H1 (cell line): ENCODE measurements around the gene INPP4B. TPM values are rescaled to one million over a fixed set of nuclear protein-coding genes. Genes with fewer than 3 reads are reported as not detected.

Experiments
- CTCF ChIA-PET: fragments of 300-600 bp; sonication (Branson Sonifier 250); formaldehyde crosslinking; loops from one replicate; lab custom pipeline; 2021; ENCODE audit not compliant: partially characterized antibody; lab: Charles Lee
- POLR2A ChIA-PET: fragments of 300-600 bp; sonication (Branson Sonifier 250); formaldehyde crosslinking; loops from one replicate; lab custom pipeline; 2021; ENCODE audit warnings: inconsistent platforms; ENCODE audit not compliant: partially characterized antibody; lab: Charles Lee
- DNase-seq, 2 experiments: peaks; one replicate each; pipeline versions ENCODE4 v3.0.0 to v3.0.0-alpha.2; 2010 to 2022; ENCODE audit warnings: low spot score in 2 of 2, low read depth in 1 of 2, mixed read lengths in 1 of 2
- FAIRE-seq: peaks from 2 replicates; lab custom pipeline; 2011; peaks lifted over from hg19 to GRCh38; lab: Jason Lieb, UNC
- H2AFZ ChIP-seq: 2 replicates; pipeline ENCODE4 v1.8.1; 2012; ENCODE audit warnings: low read length, inconsistent platforms
- H2AK5ac ChIP-seq: 2 replicates; pipeline ENCODE4 v1.6.1; 2013; ENCODE audit warnings: low read depth, low read length
- H2BK120ac ChIP-seq: replicated peaks from 2 replicates; pipeline ENCODE3; 2013; ENCODE audit warnings: low read depth, low read length, inconsistent platforms
- H2BK12ac ChIP-seq: 2 replicates; pipeline ENCODE4 v1.6.1; 2013; ENCODE audit warnings: low read depth, low read length
- H2BK15ac ChIP-seq: 2 replicates; pipeline ENCODE4 v1.6.1; 2013; ENCODE audit warnings: low read length
- H2BK20ac ChIP-seq: 2 replicates; pipeline ENCODE4 v1.6.1; 2013; ENCODE audit warnings: low read length
- H2BK5ac ChIP-seq: 2 replicates; pipeline ENCODE4 v1.6.1; 2013; ENCODE audit warnings: low read depth, low read length
- H3K14ac ChIP-seq: 2 replicates; pipeline ENCODE4 v1.6.1; 2013; ENCODE audit warnings: inconsistent platforms; ENCODE audit not compliant: insufficient read length
- H3K18ac ChIP-seq: 2 replicates; pipeline ENCODE4 v1.6.1; 2013; ENCODE audit warnings: low read length; ENCODE audit errors: extremely low read depth
- H3K23ac ChIP-seq: 2 replicates; pipeline ENCODE4 v1.6.1; 2013; ENCODE audit warnings: inconsistent platforms; ENCODE audit not compliant: insufficient read length
- H3K23me2 ChIP-seq: 2 replicates; pipeline ENCODE4 v1.6.1; 2013; ENCODE audit warnings: low read depth, low read length
- H3K27ac ChIP-seq: 2 replicates; pipeline ENCODE4 v1.6.1; 2011; ENCODE audit warnings: low read depth, low read length, inconsistent platforms
- H3K27me3 ChIP-seq, 4 experiments: replicated peaks in 1 of 4; 1 replicate in 1 of 4; 2 replicates in 3 of 4; pipeline versions ENCODE4 v1.6.1 to v1.8.1; 2011 to 2013; ENCODE audit warnings: low read length in 3 of 4, mild to moderate bottlenecking in 3 of 4, inconsistent platforms in 2 of 4, mixed read lengths in 2 of 4, moderate library complexity in 1 of 4; ENCODE audit not compliant: control insufficient read depth in 3 of 4, insufficient read depth in 3 of 4; ENCODE audit errors: extremely low read depth in 1 of 4
- H3K36me3 ChIP-seq, 4 experiments: 2 replicates each; pipeline versions ENCODE4 v1.6.1 to v1.8.1; 2011 to 2013; ENCODE audit warnings: mild to moderate bottlenecking in 4 of 4, low read length in 3 of 4, moderate library complexity in 2 of 4, control low read depth in 1 of 4, inconsistent platforms in 1 of 4; ENCODE audit not compliant: insufficient read depth in 4 of 4, control insufficient read depth in 2 of 4
- H3K4ac ChIP-seq: replicated peaks from 2 replicates; pipeline ENCODE3; 2013; ENCODE audit warnings: low read length, low read depth, mixed read lengths, inconsistent platforms; ENCODE audit not compliant: insufficient read length
- H3K4me1 ChIP-seq, 4 experiments: replicated peaks in 1 of 4; 1 replicate in 1 of 4; 2 replicates in 3 of 4; pipeline versions ENCODE4 v1.6.1 to v1.8.1; 2011 to 2013; ENCODE audit warnings: low read length in 3 of 4, inconsistent platforms in 2 of 4, mixed read lengths in 1 of 4; ENCODE audit not compliant: insufficient read depth in 4 of 4, control insufficient read depth in 3 of 4
- H3K4me2 ChIP-seq, 2 experiments: 2 replicates each; pipeline versions ENCODE4 v1.6.1 to v1.8.1; 2011 to 2013; ENCODE audit warnings: low read depth in 2 of 2, low read length in 2 of 2, control low read depth in 1 of 2, inconsistent platforms in 1 of 2, mild to moderate bottlenecking in 1 of 2; ENCODE audit not compliant: insufficient read depth in 1 of 2
- H3K4me3 ChIP-seq, 4 experiments: fragments of 200-600, 300-600 bp in 1 of 4; sonication (generic), shearing (Covaris generic), sonication (Bioruptor Twin) in 1 of 4; 2 replicates each; pipeline versions ENCODE4 v1.5.1 to v1.8.1; 2011 to 2016; ENCODE audit warnings: low read length in 4 of 4, low read depth in 3 of 4, control low read depth in 2 of 4, inconsistent platforms in 2 of 4, mild to moderate bottlenecking in 2 of 4, mixed read lengths in 1 of 4, moderate library complexity in 1 of 4; ENCODE audit not compliant: insufficient read depth in 2 of 4; ENCODE audit errors: extremely low read depth in 1 of 4
- H3K56ac ChIP-seq: replicated peaks from 2 replicates; pipeline ENCODE3; 2013; ENCODE audit warnings: low read depth, mild to moderate bottlenecking, mixed read lengths, low read length, inconsistent platforms; ENCODE audit not compliant: insufficient read length
- H3K79me1 ChIP-seq: 2 replicates; pipeline ENCODE4 v1.6.1; 2013; ENCODE audit warnings: low read depth, low read length, control low read depth
- H3K79me2 ChIP-seq, 2 experiments: 2 replicates each; pipeline versions ENCODE4 v1.6.1 to v1.8.1; 2012 to 2013; ENCODE audit warnings: low read length in 2 of 2, mild to moderate bottlenecking in 2 of 2, inconsistent platforms in 1 of 2; ENCODE audit not compliant: insufficient read depth in 2 of 2, control insufficient read depth in 1 of 2
- H3K9ac ChIP-seq, 4 experiments: replicated peaks in 1 of 4; 1 replicate in 1 of 4; 2 replicates in 3 of 4; pipeline versions ENCODE4 v1.6.1 to v1.8.1; 2011 to 2013; ENCODE audit warnings: low read depth in 3 of 4, low read length in 3 of 4, control low read depth in 2 of 4, mild to moderate bottlenecking in 2 of 4, moderate library complexity in 2 of 4, inconsistent platforms in 1 of 4; ENCODE audit errors: extremely low read depth in 1 of 4
- H3K9me3 ChIP-seq, 2 experiments: 2 replicates each; pipeline versions ENCODE4 v1.6.1 to v1.8.1; 2012 to 2013; ENCODE audit warnings: mild to moderate bottlenecking in 2 of 2, moderate library complexity in 2 of 2, control low read depth in 1 of 2, inconsistent platforms in 1 of 2, low read depth in 1 of 2, low read length in 1 of 2, mixed read lengths in 1 of 2; ENCODE audit not compliant: insufficient read depth in 2 of 2
- H4K20me1 ChIP-seq, 2 experiments: replicated peaks in 1 of 2; 2 replicates each; pipeline versions ENCODE3 to v1.8.1; 2011 to 2013; ENCODE audit warnings: inconsistent platforms in 2 of 2, low read length in 2 of 2, mild to moderate bottlenecking in 1 of 2; ENCODE audit not compliant: insufficient read depth in 2 of 2, control insufficient read depth in 1 of 2
- H4K5ac ChIP-seq: 2 replicates; pipeline ENCODE4 v1.6.1; 2013; ENCODE audit warnings: low read length, low read depth, mixed read lengths, inconsistent platforms; ENCODE audit not compliant: insufficient read length
- H4K8ac ChIP-seq: 2 replicates; pipeline ENCODE4 v1.8.0; 2013; ENCODE audit warnings: mild to moderate bottlenecking, moderate library complexity, low read length, inconsistent platforms; ENCODE audit not compliant: insufficient read depth; ENCODE audit errors: extremely low read depth
- H4K91ac ChIP-seq: replicated peaks from 2 replicates; pipeline ENCODE3; 2013; ENCODE audit warnings: low read length, mixed read lengths, inconsistent platforms; ENCODE audit not compliant: insufficient read length
- EZH2 ChIP-seq: fragments of 200-600 bp; sonication (generic); IDR thresholded peaks from 2 replicates; pipeline ENCODE4 v1.7.1; 2012; ENCODE audit warnings: low read depth, mild to moderate bottlenecking, moderate library complexity, low read length, inconsistent platforms; ENCODE audit not compliant: severe bottlenecking
- polyA plus RNA-seq, 7 experiments: library from polyadenylated mRNA; depleted of rRNA in 3 of 7; stranded (reverse) in 5 of 7; unstranded in 2 of 7; fragments of >200 nt in 5 of 7; fragments of 200-250 nt in 2 of 7; gene quantifications; 1 replicate in 5 of 7; 2 replicates in 1 of 7; 4 replicates in 1 of 7; pipeline versions ENCODE4 v1.2.1 to v1.2.3, GENCODE V29; 2011 to 2013; ENCODE audit warnings: missing spikeins in 2 of 7, mixed read lengths in 2 of 7
- total RNA-seq: library from RNA; stranded (reverse); fragmentation: NEBNext Ultra II Directional; extraction: Animal tissue kit (Norgen Biotek cat#: 25700); gene quantifications from 2 replicates; pipeline ENCODE4 v1.2.1, GENCODE V29; 2021

The INPP4B gene
- total and polyA plus RNA-seq, 2 of the 8 experiments (the other 6 are each of a cell fraction or from before 2014, with no cell fraction given): 0.11 to 0.54 TPM

DNA sequence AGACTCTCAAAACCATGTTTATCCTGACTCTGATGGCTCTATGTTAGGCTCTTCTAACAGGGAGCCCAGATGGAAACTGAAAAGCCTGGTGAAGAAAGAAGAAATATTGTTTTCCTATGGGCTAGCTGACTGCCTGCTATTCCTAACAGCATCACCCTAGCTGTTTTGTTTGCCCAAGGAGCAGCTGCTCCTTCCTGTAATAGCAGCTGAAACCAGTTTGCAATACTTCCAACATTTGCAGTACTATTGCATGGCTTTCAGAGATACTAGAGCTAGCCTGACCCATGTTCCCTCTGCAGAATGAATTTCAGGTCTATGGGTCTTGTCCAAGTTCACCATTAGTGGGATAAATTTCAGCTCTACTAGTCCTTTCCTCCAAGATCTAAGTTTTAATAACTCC is 495.2 kb downstream of the INPP4B start:
- no peak for TF ChIP-seq EZH2
- Histone ChIP-seq H3K23me2 (no peaks in the 10 kb centered on the region), H3K4ac (no peak overlapping the region), H3K9me3 (no peaks in the 10 kb centered on the region), H4K5ac (no peak overlapping the region), H4K91ac (no peak overlapping the region), H2BK15ac (no peak overlapping the region), H2AFZ (no peak overlapping the region), H2BK12ac (no peak overlapping the region), H3K4me2 (no peak overlapping the region), H3K23ac (no peak overlapping the region), H3K27ac (no peak overlapping the region), H4K20me1 (no peaks in the 10 kb centered on the region), H3K56ac (no peak overlapping the region), H3K4me1 (no peaks in the 10 kb centered on the region), H2BK5ac (no peak overlapping the region), H3K9ac (no peak overlapping the region), H3K36me3 (no peaks in the 10 kb centered on the region), H3K79me1 (no peaks in the 10 kb centered on the region), H3K79me2 (no peaks in the 10 kb centered on the region), H4K8ac (no peak overlapping the region), H3K27me3 (no peaks in the 10 kb centered on the region), H3K14ac (no peak overlapping the region), H3K4me3 (no peak overlapping the region), H2AK5ac (no peak overlapping the region), H2BK20ac (no peak overlapping the region), H3K18ac (no peak overlapping the region), H2BK120ac (no peak overlapping the region)
- POLR2A ChIA-PET: interaction anchor here (0.8 kb wide), 1 partner anchor 166 kb away, joined by 3 read pairs; no protein-coding TSS in a partner anchor
- CTCF ChIA-PET: interaction anchor here (1.2 to 2.9 kb wide), 3 partner anchors 10 to 98 kb away, joined by 3 to 23 read pairs (median 5); no protein-coding TSS in a partner anchor
- FAIRE-seq (no peak), DNase-seq (no peak)
